HepG2 (cell line): Measurements from ENCODE around the gene ODAD4. TPM values are rescaled to one million over a fixed set of nuclear protein-coding genes. Genes with fewer than 3 reads are reported as not detected.
A peak's percentile ranks its signal among the peaks of the same experiment; 100 is the strongest.

Experiments
- ATAC-seq: fragments of 200-7000 bp; cut with Tn5 transposase; 3 replicates; pipeline ENCODE4 v1.9.1; 2020; ENCODE audit warnings: mild to moderate bottlenecking, moderate library complexity
- BruUV-seq: library from RNA; stranded (reverse); fragments of 400-500 nt; replicated peaks from 2 replicates; lab custom pipeline; 2021; lab: Mats Ljungman, UMichigan
- CTCF ChIA-PET: fragments of 300-600 bp; formaldehyde crosslinking; extraction: SDS; loops from one replicate; lab custom pipeline; 2021; ENCODE audit warnings: low total read pairs, inconsistent platforms, low intra/inter-chr PET ratio; lab: Yijun Ruan, JAX
- POLR2A ChIA-PET: fragments of 350-600 bp; sonication (Branson Sonifier 250); formaldehyde crosslinking; loops from one replicate; lab custom pipeline; 2020; ENCODE audit warnings: antibody characterized with exemption, inconsistent platforms; lab: Yijun Ruan, JAX
- DNase-seq: peaks from one replicate; pipeline ENCODE4 v3.0.0-alpha.2; 2015; ENCODE audit warnings: low spot score
- FAIRE-seq: peaks from 3 replicates; lab custom pipeline; 2011; peaks lifted over from hg19 to GRCh38; lab: Jason Lieb, UNC
- H2AFZ ChIP-seq: one replicate; pipeline ENCODE4 v1.6.1; 2011; ENCODE audit warnings: low read length, inconsistent platforms
- H3K27ac ChIP-seq: fragments of 300-600 bp; 3 replicates; pipeline ENCODE4 v1.8.0; 2011; ENCODE audit warnings: mixed run types, mild to moderate bottlenecking, mixed read lengths, low read length, inconsistent platforms; ENCODE audit not compliant: insufficient read depth; ENCODE audit errors: extremely low read length
- H3K27me3 ChIP-seq, 2 experiments: fragments of 200-600 bp in 1 of 2; 2 replicates in 1 of 2; 3 replicates in 1 of 2; pipeline versions ENCODE4 v1.6.0 to v1.8.0; 2011; ENCODE audit warnings: low read length in 2 of 2, mild to moderate bottlenecking in 2 of 2, moderate library complexity in 2 of 2, inconsistent platforms in 1 of 2; ENCODE audit not compliant: insufficient read depth in 2 of 2, control insufficient read depth in 1 of 2
- H3K36me3 ChIP-seq, 2 experiments: fragments of 200-600 bp in 1 of 2; replicated peaks in 1 of 2; 2 replicates in 1 of 2; 3 replicates in 1 of 2; pipeline versions ENCODE4 v1.5.1 to v1.8.0; 2011; ENCODE audit warnings: low read length in 2 of 2, inconsistent platforms in 1 of 2; ENCODE audit not compliant: insufficient read depth in 2 of 2, control insufficient read depth in 1 of 2
- H3K4me1 ChIP-seq: 2 replicates; pipeline ENCODE4 v1.5.1; 2012; ENCODE audit warnings: low read length, inconsistent platforms; ENCODE audit not compliant: insufficient read depth
- H3K4me2 ChIP-seq: 2 replicates; pipeline ENCODE4 v1.6.0; 2011; ENCODE audit warnings: low read depth, low read length, inconsistent platforms
- H3K4me3 ChIP-seq, 3 experiments: fragments of 200-600 bp in 1 of 3; sonication (generic), shearing (Covaris generic) in 1 of 3; replicated peaks in 1 of 3; 2 replicates each; pipeline ENCODE4 v1.5.1; 2011 to 2016; ENCODE audit warnings: low read length in 3 of 3, inconsistent platforms in 2 of 3, low read depth in 2 of 3, mild to moderate bottlenecking in 2 of 3, control low read depth in 1 of 3, mixed read lengths in 1 of 3; ENCODE audit not compliant: insufficient read depth in 1 of 3
- H3K79me2 ChIP-seq: one replicate; pipeline ENCODE4 v1.6.1; 2011; ENCODE audit warnings: low read length, inconsistent platforms; ENCODE audit not compliant: insufficient read depth
- H3K9ac ChIP-seq: 2 replicates; pipeline ENCODE4 v1.6.0; 2011; ENCODE audit warnings: mild to moderate bottlenecking, low read depth, low read length, inconsistent platforms; ENCODE audit not compliant: insufficient read depth
- H3K9me3 ChIP-seq: 2 replicates; pipeline ENCODE4 v1.5.1; 2012; ENCODE audit warnings: mild to moderate bottlenecking, low read length
- H4K20me1 ChIP-seq: 2 replicates; pipeline ENCODE4 v1.6.0; 2011; ENCODE audit warnings: inconsistent platforms, mild to moderate bottlenecking, low read length, moderate library complexity; ENCODE audit not compliant: insufficient read depth
- ADNP ChIP-seq: sonication (generic); formaldehyde crosslinking; IDR thresholded peaks from 2 replicates; pipeline ENCODE4 v1.4.0; 2020; ENCODE audit warnings: missing genetic modification reagents
- DZIP1 ChIP-seq: sonication (generic); formaldehyde crosslinking; IDR thresholded peaks from 2 replicates; pipeline ENCODE4 v1.5.0; 2020; ENCODE audit warnings: mild to moderate bottlenecking, missing genetic modification reagents
- SALL1 ChIP-seq: sonication (generic); formaldehyde crosslinking; IDR thresholded peaks from 2 replicates; pipeline ENCODE4 v1.8.0; 2022; ENCODE audit warnings: mild to moderate bottlenecking, missing genetic modification reagents
- UBTF ChIP-seq: sonication (generic); formaldehyde crosslinking; IDR thresholded peaks from 2 replicates; pipeline ENCODE4 v1.4.0; 2020; ENCODE audit warnings: mild to moderate bottlenecking, missing genetic modification reagents
- ZBTB38 ChIP-seq: sonication (generic); formaldehyde crosslinking; IDR thresholded peaks from 2 replicates; pipeline ENCODE4 v1.5.1; 2020; ENCODE audit warnings: mild to moderate bottlenecking, missing genetic modification reagents
- ZFP37 ChIP-seq: sonication (generic); formaldehyde crosslinking; IDR thresholded peaks from 2 replicates; pipeline ENCODE4 v1.4.0; 2020; ENCODE audit warnings: missing genetic modification reagents, borderline replicate concordance
- ZNF225 ChIP-seq: sonication (generic); formaldehyde crosslinking; IDR thresholded peaks from 2 replicates; pipeline ENCODE4 v1.4.0; 2020; ENCODE audit warnings: mild to moderate bottlenecking, missing genetic modification reagents
- ZNF333 ChIP-seq: sonication (generic); formaldehyde crosslinking; IDR thresholded peaks from 2 replicates; pipeline ENCODE4 v1.4.0; 2020; ENCODE audit warnings: mild to moderate bottlenecking, missing genetic modification reagents, borderline replicate concordance
- ZNF382 ChIP-seq: sonication (generic); formaldehyde crosslinking; IDR thresholded peaks from 2 replicates; pipeline ENCODE4 v1.5.0; 2020; ENCODE audit warnings: missing genetic modification reagents, mild to moderate bottlenecking, borderline replicate concordance
- ZNF546 ChIP-seq: sonication (generic); formaldehyde crosslinking; conservative IDR thresholded peaks from 2 replicates; pipeline ENCODE4 v1.8.1; 2023; ENCODE audit warnings: mild to moderate bottlenecking, missing genetic modification reagents
- ZNF687 ChIP-seq: sonication (generic); formaldehyde crosslinking; IDR thresholded peaks from 2 replicates; pipeline ENCODE4 v1.5.1; 2020; ENCODE audit warnings: mild to moderate bottlenecking, missing genetic modification reagents, moderate library complexity
- WGBS: methylation state at CpG from one replicate; pipeline ENCODE4 v1.1.6; 2017; ENCODE audit warnings: low lambda C conversion rate; 5-methylcytosine and 5-hydroxymethylcytosine counted together
- in situ Hi-C: cut with HindIII; loops from 2 replicates; pipeline ENCODE4 v1.10.0; 2017; ENCODE audit warnings: low pct_unique_long_range_greater_than_20kb; ENCODE audit not compliant: extremely low pct_ligation_motif_present
- intact Hi-C: fragments of 100-400 bp; cut with micrococcal nuclease; formaldehyde crosslinking; loops from one replicate; pipeline ENCODE4 v1.10.0; 2022; ENCODE audit not compliant: unreplicated experiment
- polyA plus RNA-seq, 8 experiments: library from polyadenylated mRNA; depleted of rRNA in 3 of 8; stranded (reverse) in 7 of 8; unstranded in 1 of 8; fragments of >200 nt; fragmentation: Illumina TruSeq in 4 of 8; extraction: Trizol in 4 of 8; gene quantifications; 2 replicates each; pipeline versions ENCODE4 v1.2.1 to v1.2.3, GENCODE V29; 2011 to 2016; ENCODE audit warnings: low read depth in 4 of 8, missing spikeins in 1 of 8, mixed read lengths in 1 of 8; ENCODE audit not compliant: insufficient read depth in 1 of 8
- total RNA-seq, 5 experiments: library from RNA; depleted of rRNA; stranded (reverse); fragments of >200 nt; fragmentation: Illumina TruSeq; extraction: Trizol; gene quantifications; 2 replicates each; pipeline ENCODE4 v1.2.3, GENCODE V29; 2016; ENCODE audit warnings: low read depth in 1 of 5

ODAD4 gene
- total and polyA plus RNA-seq, 2 of the 13 experiments (the other 11 are each of a cell fraction or from before 2014, with no cell fraction given): 0.48 to 0.53 TPM

DNA sequence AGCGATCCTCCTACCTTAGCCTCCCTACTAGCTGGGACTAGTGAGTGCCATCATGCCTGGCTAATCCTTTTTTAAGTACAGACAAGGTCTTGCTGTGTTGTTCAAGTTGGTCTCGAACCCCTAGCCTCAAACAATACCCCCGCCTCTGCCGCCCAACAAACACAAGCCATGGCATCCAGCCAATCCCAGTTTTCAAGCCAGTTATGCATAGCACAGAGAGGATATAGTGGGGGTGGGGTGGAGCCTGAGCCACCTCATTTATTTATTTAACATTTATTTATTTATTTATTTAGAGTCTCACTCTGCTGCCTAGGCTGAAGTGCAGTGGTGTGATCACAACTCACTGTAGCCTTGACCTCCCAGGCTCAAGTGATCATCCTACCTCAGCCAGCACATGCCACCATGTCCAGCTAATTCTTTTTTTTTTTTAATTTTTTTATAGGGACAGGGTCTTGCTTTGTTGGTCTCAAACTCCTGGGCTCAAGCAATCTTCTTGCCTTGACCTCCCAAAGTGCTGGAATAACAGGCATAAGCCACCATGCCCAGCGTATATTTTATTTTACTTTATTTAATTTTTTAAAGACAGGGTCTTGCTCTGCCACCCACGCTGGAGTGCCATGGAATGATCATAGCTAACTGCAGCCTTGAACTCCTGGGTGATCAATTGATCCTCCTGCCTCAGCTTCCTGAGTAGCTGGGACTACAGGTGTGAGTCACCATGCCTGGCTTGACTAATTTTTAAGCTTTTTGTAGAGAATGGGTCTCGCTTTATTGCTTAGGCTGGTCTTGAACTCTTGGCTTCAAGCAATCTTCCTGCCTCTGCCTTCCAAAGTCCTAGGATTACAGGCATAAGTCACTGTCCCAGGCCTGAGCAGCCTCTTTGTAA is 39.0 kb upstream of the ODAD4 start (continued):
- no peak for TF ChIP-seq ZNF546
- 0 out of 2 replicates have a peak, but pooled peaks have one; percentile 34 for TF ChIP-seq ADNP (CRISPR knock-in tag)
- no peak for TF ChIP-seq ZNF225 (CRISPR knock-in tag)
- TF ChIP-seq, all 625 proteins: peak for 38

DNA sequence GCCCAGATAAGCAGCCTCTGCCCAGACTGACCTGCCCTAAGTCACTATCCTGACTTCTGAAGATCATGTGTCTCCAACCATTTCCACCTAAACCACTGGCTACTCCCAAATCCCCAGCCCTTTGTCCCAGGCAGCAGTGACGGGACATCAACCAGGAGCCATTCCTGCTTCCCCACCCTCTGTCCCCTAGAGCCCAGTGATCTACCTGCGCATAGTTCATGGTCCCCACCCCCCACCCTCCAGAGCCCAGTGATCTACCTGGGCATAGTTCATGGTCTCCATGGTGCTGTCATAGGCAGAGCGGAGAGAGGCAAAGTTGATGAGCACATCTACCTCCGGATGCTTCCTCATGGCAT is 38.4 kb upstream of the ODAD4 start:
- peaks cover 35% of the 10 kb centered on the region for H3K4me1 ChIP-seq
- 0 out of 2 replicates have a peak, but pooled peaks have one; percentile 36 for TF ChIP-seq ZNF333 (CRISPR knock-in tag)
- 0 out of 2 replicates have a peak, but pooled peaks have one; percentile 49 for TF ChIP-seq ZFP37 (CRISPR knock-in tag)
- 0 out of 2 replicates have a peak, but pooled peaks have one; percentile 0 for TF ChIP-seq ADNP (CRISPR knock-in tag)
- TF ChIP-seq ZNF382 (CRISPR knock-in tag): no peak
- peak; percentile 29; the same call in 1 of the 2 replicates for TF ChIP-seq ZNF687 (CRISPR knock-in tag)
- no peak for TF ChIP-seq DZIP1
- peak; percentile 38 for TF ChIP-seq SALL1 (CRISPR knock-in tag)
- peak; percentile 37; the same call in 1 of the 2 replicates for TF ChIP-seq ZBTB38 (CRISPR knock-in tag)
- no peak for TF ChIP-seq UBTF

More for the DNA sequence above, 38.4 kb upstream of the ODAD4 start:
- ChIA-PET CTCF (no interaction called here), POLR2A (interaction anchor here (0.7 to 3.8 kb wide), 5 partner anchors 27 to 105 kb away, joined by 3 to 18 read pairs (median 3); partner anchors contain the start of genes JUP, KLHL11 and ODAD4)
- no peak for DNase-seq
- no peak overlapping the region for H2AFZ ChIP-seq
- peak; percentile 29 for ATAC-seq
- no peak overlapping the region; the same call in 1 of the 2 replicates for H3K9ac ChIP-seq
- no peak overlapping the region for H3K4me3 ChIP-seq
- no peak for FAIRE-seq
- H3K36me3 ChIP-seq: peaks cover 38 to 81% of the 10 kb centered on the region in 2 experiments
- intact Hi-C loops: no loop called here
- H3K9me3 ChIP-seq: no peaks in the 10 kb centered on the region
- H4K20me1 ChIP-seq: no peaks in the 10 kb centered on the region
- peak overlapping the region; percentile 68 for H3K27ac ChIP-seq
- 96% methylated on average over 4 of the region's 4 CpGs for WGBS
- H3K27me3 ChIP-seq: no peaks in the 10 kb centered on the region
- BruUV-seq: no TSS peak
- in situ Hi-C loops: no loop called here
- no peaks in the 10 kb centered on the region for H3K79me2 ChIP-seq
- no peak overlapping the region for H3K4me2 ChIP-seq
